ENCODE data around the gene NARF.

DNA sequence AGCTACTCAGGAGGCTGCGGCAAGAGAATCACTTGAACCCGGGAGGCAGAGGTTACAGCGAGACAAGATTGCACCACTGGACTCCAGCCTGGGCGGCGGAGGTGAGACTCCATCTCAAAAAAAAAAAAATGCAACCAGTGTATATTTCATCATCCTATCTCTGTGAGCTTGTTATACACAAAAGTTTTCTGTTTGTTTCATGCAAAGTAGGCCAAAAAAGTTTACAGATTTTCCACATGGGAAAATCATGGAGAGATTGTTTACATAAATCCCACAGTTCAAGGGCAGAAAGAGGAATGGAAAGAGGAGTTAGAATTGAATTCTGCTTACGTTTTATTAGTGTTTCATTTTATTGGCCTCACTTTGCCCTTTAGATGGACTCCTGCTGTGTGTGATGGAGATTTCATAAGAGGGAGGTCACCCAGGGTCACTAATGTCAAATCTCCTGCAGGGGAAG is 24.7 kb downstream of the NARF start:
- no peak for TF ChIP-seq EZH2 (IDR thresholded peaks at IDR 0.05; ENCODE audit: low read length, unreplicated experiment)
- TF ChIP-seq, protein P1, sequence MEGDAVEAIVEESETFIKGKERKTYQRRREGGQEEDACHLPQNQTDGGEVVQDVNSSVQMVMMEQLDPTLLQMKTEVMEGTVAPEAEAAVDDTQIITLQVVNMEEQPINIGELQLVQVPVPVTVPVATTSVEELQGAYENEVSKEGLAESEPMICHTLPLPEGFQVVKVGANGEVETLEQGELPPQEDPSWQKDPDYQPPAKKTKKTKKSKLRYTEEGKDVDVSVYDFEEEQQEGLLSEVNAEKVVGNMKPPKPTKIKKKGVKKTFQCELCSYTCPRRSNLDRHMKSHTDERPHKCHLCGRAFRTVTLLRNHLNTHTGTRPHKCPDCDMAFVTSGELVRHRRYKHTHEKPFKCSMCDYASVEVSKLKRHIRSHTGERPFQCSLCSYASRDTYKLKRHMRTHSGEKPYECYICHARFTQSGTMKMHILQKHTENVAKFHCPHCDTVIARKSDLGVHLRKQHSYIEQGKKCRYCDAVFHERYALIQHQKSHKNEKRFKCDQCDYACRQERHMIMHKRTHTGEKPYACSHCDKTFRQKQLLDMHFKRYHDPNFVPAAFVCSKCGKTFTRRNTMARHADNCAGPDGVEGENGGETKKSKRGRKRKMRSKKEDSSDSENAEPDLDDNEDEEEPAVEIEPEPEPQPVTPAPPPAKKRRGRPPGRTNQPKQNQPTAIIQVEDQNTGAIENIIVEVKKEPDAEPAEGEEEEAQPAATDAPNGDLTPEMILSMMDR (conservative IDR thresholded peaks at IDR 0.05; ENCODE audit: low read depth, low read length): no peak
